ENCODE results near the gene TLCD3A. TPM values are rescaled to one million over a fixed set of nuclear protein-coding genes. Genes with fewer than 3 reads are reported as not detected.
"Not testable (repeated sequence)": the region's sequence is repeated elsewhere in the genome, so short reads cannot be mapped to it uniquely, and the experiment has no call there.

Gene TLCD3A
- total RNA-seq, 3 donors from 2014 or later (not counting 1 experiment from before 2014, with no cell fraction given): 0.75 to 3.1 (median 1.8) TPM

GRCh38 chr17:693791-694638 lies 38.4 kb upstream of the TLCD3A start:
- Histone ChIP-seq H3K27ac (ENCODE audit: low read length) (no peak overlapping the region), H3K36me3 (ENCODE audit: control insufficient read depth, insufficient read depth, low read length) (peaks cover 58% of the 10 kb centered on the region), H3K4me3 (ENCODE audit: low read length) (no peak overlapping the region), H3K27me3 (ENCODE audit: control insufficient read depth, insufficient read depth, low read length) (no peaks in the 10 kb centered on the region), H3K4me1 (ENCODE audit: control insufficient read depth, insufficient read depth, low read length) (no peaks in the 10 kb centered on the region), H3K9me3 (ENCODE audit: control insufficient read depth, insufficient read depth, low read length) (no peaks in the 10 kb centered on the region)
- ATAC-seq: no peak
- WGBS (ENCODE audit: insufficient coverage): 96% methylated on average over 14 of the region's 14 CpGs
- no peak for DNase-seq
- intact Hi-C loops (cut with micrococcal nuclease): no loop called here
- no peaks in the 10 kb centered on the region for H3K4me1 Mint-ChIP-seq
- H3K9me3 Mint-ChIP-seq: no peaks in the 10 kb centered on the region
- H3K36me3 Mint-ChIP-seq: peaks cover 17% of the 10 kb centered on the region
- TF ChIP-seq CTCF (IDR thresholded peaks at IDR 0.05): no peak
- H3K27ac Mint-ChIP-seq: no peak overlapping the region
- H3K4me3 Mint-ChIP-seq: no peak overlapping the region
- H3K27me3 Mint-ChIP-seq (ENCODE audit: low read depth in 2 of 2): no peaks in the 10 kb centered on the region

- H3K27ac ChIP-seq (ENCODE audit: low read length): no peak overlapping the region
- 89% methylated on average over 2 of the region's 2 CpGs for WGBS (ENCODE audit: insufficient coverage)
- H3K9me3 ChIP-seq (ENCODE audit: control insufficient read depth, insufficient read depth, low read length): no peaks in the 10 kb centered on the region
- H3K27me3 ChIP-seq (ENCODE audit: control insufficient read depth, insufficient read depth, low read length): no peaks in the 10 kb centered on the region
- H3K9me3 Mint-ChIP-seq: no peaks in the 10 kb centered on the region
- H3K27me3 Mint-ChIP-seq (ENCODE audit: low read depth in 2 of 2): no peaks in the 10 kb centered on the region
- H3K36me3 ChIP-seq (ENCODE audit: control insufficient read depth, insufficient read depth, low read length): peaks cover 47% of the 10 kb centered on the region
- H3K27ac Mint-ChIP-seq: peak overlapping the region in 1 of 2 donors; percentile 27
- intact Hi-C loops (cut with micrococcal nuclease): no loop called here
- H3K4me1 Mint-ChIP-seq: no peaks in the 10 kb centered on the region
- no peaks in the 10 kb centered on the region for H3K4me1 ChIP-seq (ENCODE audit: control insufficient read depth, insufficient read depth, low read length)
- H3K4me3 ChIP-seq (ENCODE audit: low read length): no peak overlapping the region
- no peak for DNase-seq
- no peak overlapping the region for H3K4me3 Mint-ChIP-seq
- TF ChIP-seq CTCF (IDR thresholded peaks at IDR 0.05): no peak
- ATAC-seq: no peak
- peaks cover 17% of the 10 kb centered on the region for H3K36me3 Mint-ChIP-seq
These were observed 36.0 kb upstream of the TLCD3A start for GRCh38 chr17:696369-696768.

GRCh38 chr17:697682-698081 lies 34.7 kb upstream of the TLCD3A start:
- Mint-ChIP-seq H3K4me1 (no peaks in the 10 kb centered on the region), H3K9me3 (no peaks in the 10 kb centered on the region), H3K36me3 (peaks cover 17% of the 10 kb centered on the region), H3K4me3 (no peak overlapping the region), H3K27ac (no peak overlapping the region), H3K27me3 (ENCODE audit: low read depth in 2 of 2) (no peaks in the 10 kb centered on the region)
- H3K4me1 ChIP-seq (ENCODE audit: control insufficient read depth, insufficient read depth, low read length): no peaks in the 10 kb centered on the region
- H3K27ac ChIP-seq (ENCODE audit: low read length): no peak overlapping the region
- no peak for ATAC-seq
- no peaks in the 10 kb centered on the region for H3K9me3 ChIP-seq (ENCODE audit: control insufficient read depth, insufficient read depth, low read length)
- H3K36me3 ChIP-seq (ENCODE audit: control insufficient read depth, insufficient read depth, low read length): peaks cover 38% of the 10 kb centered on the region
- WGBS (ENCODE audit: insufficient coverage): 95% methylated on average over 8 of the region's 8 CpGs
- DNase-seq: no peak
- no peak for TF ChIP-seq CTCF (IDR thresholded peaks at IDR 0.05)
- H3K27me3 ChIP-seq (ENCODE audit: control insufficient read depth, insufficient read depth, low read length): no peaks in the 10 kb centered on the region
- H3K4me3 ChIP-seq (ENCODE audit: low read length): no peak overlapping the region
- intact Hi-C loops (cut with micrococcal nuclease): no loop called here

- H3K4me1 Mint-ChIP-seq; H3K27ac Mint-ChIP-seq; H3K4me1 ChIP-seq (ENCODE audit: control insufficient read depth, insufficient read depth, low read length); ATAC-seq; H3K27me3 ChIP-seq (ENCODE audit: control insufficient read depth, insufficient read depth, low read length); intact Hi-C loops (cut with micrococcal nuclease); H3K4me3 ChIP-seq (ENCODE audit: low read length); H3K9me3 Mint-ChIP-seq; DNase-seq; H3K27me3 Mint-ChIP-seq (ENCODE audit: low read depth in 2 of 2); H3K4me3 Mint-ChIP-seq; H3K9me3 ChIP-seq (ENCODE audit: control insufficient read depth, insufficient read depth, low read length); H3K27ac ChIP-seq (ENCODE audit: low read length): not testable (repeated sequence)
- WGBS (ENCODE audit: insufficient coverage): 96% methylated on average over 2 of the region's 2 CpGs
- H3K36me3 ChIP-seq (ENCODE audit: control insufficient read depth, insufficient read depth, low read length): peaks cover 38% of the 10 kb centered on the region
- H3K36me3 Mint-ChIP-seq: peaks cover 17% of the 10 kb centered on the region
These were observed 34.3 kb upstream of the TLCD3A start for GRCh38 chr17:698096-698495.

All from natural killer cell (primary cell).